Measurements from ENCODE around the gene PLSCR3.

- TF ChIP-seq ZC3H10 (CRISPR knock-in tag; IDR thresholded peaks at IDR 0.05) (no peak), ZFP30 (CRISPR knock-in tag; IDR thresholded peaks at IDR 0.05) (peak; percentile 98), BACH2 (CRISPR knock-in tag; IDR thresholded peaks at IDR 0.05; ENCODE audit: borderline replicate concordance) (no peak), PPARA (CRISPR knock-in tag; IDR thresholded peaks at IDR 0.05; ENCODE audit: borderline replicate concordance) (no peak), ZNF565 (CRISPR knock-in tag; conservative IDR thresholded peaks at IDR 0.05; ENCODE audit: low read depth) (no peak), RARB (CRISPR knock-in tag; IDR thresholded peaks at IDR 0.05) (no peak), CSDC2 (CRISPR knock-in tag; IDR thresholded peaks at IDR 0.05) (no peak)
- TF ChIP-seq, protein P1, sequence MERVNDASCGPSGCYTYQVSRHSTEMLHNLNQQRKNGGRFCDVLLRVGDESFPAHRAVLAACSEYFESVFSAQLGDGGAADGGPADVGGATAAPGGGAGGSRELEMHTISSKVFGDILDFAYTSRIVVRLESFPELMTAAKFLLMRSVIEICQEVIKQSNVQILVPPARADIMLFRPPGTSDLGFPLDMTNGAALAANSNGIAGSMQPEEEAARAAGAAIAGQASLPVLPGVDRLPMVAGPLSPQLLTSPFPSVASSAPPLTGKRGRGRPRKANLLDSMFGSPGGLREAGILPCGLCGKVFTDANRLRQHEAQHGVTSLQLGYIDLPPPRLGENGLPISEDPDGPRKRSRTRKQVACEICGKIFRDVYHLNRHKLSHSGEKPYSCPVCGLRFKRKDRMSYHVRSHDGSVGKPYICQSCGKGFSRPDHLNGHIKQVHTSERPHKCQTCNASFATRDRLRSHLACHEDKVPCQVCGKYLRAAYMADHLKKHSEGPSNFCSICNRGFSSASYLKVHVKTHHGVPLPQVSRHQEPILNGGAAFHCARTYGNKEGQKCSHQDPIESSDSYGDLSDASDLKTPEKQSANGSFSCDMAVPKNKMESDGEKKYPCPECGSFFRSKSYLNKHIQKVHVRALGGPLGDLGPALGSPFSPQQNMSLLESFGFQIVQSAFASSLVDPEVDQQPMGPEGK (CRISPR knock-in tag; IDR thresholded peaks at IDR 0.05; ENCODE audit: borderline replicate concordance): no peak
Observed at GRCh38 chr17:7379134-7379533, 15.2 kb downstream of the PLSCR3 start.
